SH-SY5Y (cell line): ENCODE data around the gene HLCS.

Source experiments
- GATA2 ChIP-seq: IDR thresholded peaks from 2 replicates; pipeline ENCODE4 v1.6.1; 2011; ENCODE audit warnings: mild to moderate bottlenecking, low read depth, low read length
- GATA3 ChIP-seq: IDR thresholded peaks from 2 replicates; pipeline ENCODE4 v1.6.1; 2011; ENCODE audit warnings: low read depth, mild to moderate bottlenecking, low read length, moderate library complexity

Gene HLCS

DNA sequence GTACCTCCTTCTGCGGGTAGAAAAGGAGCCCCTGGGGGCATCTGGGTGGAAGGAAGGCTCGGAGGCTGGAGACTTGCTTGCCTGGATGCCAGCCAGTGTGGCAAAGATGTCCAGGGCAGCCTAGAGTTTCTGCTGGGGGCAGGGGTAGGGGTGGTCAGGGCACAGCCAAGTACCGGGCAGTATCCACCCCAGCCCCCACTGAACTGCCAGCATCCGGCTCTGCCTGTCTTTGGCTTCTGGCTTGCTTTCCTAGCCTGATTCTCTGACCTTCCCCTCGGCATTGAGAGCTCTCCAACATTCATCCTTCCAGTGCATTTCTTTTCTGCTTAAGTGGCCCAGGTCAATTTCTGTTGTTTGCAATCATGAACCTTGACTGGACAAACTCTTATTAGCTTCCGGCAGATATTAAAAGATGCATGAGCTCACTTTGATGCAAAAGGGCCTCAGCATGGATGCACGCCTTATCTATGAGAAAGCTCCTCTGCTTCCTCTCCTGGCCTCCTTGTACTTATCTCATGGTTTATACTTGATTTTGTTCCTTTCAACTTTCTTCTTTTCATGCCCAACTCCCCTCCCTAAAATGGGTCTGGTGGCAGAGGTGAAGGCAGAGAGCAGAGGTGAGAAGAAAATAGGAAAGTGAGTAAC is 116.9 kb downstream of the HLCS start:
- TF ChIP-seq GATA3 (no peak), GATA2 (no peak)

- TF ChIP-seq GATA3 (no peak), GATA2 (no peak)
These were observed 117.7 kb downstream of the HLCS start for GRCh38 chr21:36848730-36849274.

- no peak for TF ChIP-seq GATA3
- no peak for TF ChIP-seq GATA2
These were observed 119.3 kb downstream of the HLCS start for GRCh38 chr21:36847189-36847588.

GRCh38 chr21:36846631-36847030 is 119.8 kb downstream of the HLCS start:
- TF ChIP-seq GATA3, result no peak

DNA sequence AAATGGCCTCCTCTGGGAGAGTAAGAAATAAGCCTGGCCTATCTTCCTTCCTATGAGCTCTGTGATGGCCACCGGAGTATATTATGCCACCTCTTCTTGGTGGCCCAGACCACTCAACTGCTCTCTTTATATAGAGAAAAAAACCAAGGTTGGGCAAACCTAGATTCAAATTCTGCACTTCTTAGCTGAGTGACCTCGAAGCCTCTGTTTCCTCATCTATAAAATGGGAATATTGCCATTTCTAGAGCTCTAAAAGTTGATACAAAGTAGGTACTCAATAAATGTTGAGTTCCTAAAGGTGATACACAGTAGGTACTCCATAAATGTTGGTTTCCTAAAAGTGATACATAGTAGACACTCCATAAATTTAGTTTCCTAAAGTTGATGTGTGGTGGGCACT is 120.7 kb downstream of the HLCS start:
- TF ChIP-seq GATA2 (no peak), GATA3 (no peak)

- TF ChIP-seq GATA2, result no peak
- no peak for TF ChIP-seq GATA3
These were observed 121.4 kb downstream of the HLCS start for GRCh38 chr21:36845070-36845469.

- TF ChIP-seq GATA2 (no peak), GATA3 (no peak)
These were observed 124.6 kb downstream of the HLCS start for GRCh38 chr21:36841866-36842265.

- TF ChIP-seq GATA3 (no peak), GATA2 (no peak)
These were observed 126.7 kb downstream of the HLCS start for GRCh38 chr21:36839735-36840134.

DNA sequence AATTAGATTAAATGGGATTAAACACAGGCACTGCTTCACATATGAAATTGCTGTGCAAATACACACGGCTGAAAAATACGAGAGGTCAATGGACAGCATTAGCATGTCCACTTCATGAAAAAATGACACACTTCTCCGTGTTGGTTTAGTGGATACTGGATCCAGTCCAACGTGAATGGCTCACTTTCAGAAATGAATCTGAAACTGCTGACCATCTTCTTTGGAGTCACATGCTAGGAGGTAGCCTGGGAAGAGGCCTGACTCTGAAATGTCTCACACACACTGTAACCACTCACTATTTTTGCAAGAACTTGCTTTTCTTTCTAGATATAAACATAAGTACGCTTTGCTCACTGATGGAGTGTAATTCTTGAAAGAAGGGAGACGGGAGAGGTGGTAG is 127.3 kb downstream of the HLCS start:
- TF ChIP-seq GATA3 (no peak), GATA2 (no peak)

- TF ChIP-seq GATA3 (no peak), GATA2 (no peak)
These were observed 131.1 kb downstream of the HLCS start for GRCh38 chr21:36835383-36835795.

DNA sequence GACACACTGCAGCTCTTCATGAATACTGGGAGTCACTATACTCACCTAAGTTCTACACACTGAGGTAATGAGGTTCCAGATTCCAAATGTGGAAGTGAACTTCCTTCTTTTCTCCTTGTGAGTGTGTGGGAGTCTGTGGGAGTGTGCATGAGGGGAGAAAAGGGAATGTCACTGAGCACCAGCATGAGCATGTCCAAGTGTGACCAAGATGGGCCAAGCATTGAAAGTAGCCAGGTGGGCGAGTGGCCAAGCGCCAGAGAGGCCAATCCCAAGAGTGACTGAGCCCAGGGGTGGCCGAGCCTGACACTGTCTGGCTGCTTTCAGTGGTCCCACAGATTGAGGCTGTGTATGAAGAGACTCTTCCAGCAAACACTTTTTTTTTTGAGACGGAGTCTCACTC is 132.3 kb downstream of the HLCS start:
- TF ChIP-seq GATA2, result no peak
- no peak for TF ChIP-seq GATA3

GRCh38 chr21:36830100-36830499 is 136.4 kb downstream of the HLCS start:
- TF ChIP-seq GATA3 (no peak), GATA2 (no peak)

GRCh38 chr21:36828891-36829515 is 137.5 kb downstream of the HLCS start:
- no peak for TF ChIP-seq GATA3
- TF ChIP-seq GATA2, result no peak

DNA sequence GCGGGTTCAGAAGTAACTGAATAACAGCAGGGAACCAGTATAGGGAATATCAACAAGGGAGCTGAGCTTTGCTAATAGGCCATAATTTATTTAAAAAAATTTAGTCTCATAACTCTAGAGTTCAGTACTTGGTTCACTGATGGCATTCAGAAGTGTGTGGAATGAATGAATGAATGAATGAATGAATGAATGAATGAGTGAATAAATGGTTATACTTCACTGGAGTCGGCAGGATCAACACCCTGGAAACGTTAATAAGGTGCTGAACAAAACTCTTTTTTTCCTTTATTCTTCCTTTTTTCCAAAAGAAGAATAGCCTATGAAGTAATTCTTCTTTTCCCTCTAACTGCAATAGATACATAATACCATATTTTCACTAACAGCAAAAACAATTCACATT is 138.3 kb downstream of the HLCS start:
- TF ChIP-seq GATA2 (no peak), GATA3 (no peak)

DNA sequence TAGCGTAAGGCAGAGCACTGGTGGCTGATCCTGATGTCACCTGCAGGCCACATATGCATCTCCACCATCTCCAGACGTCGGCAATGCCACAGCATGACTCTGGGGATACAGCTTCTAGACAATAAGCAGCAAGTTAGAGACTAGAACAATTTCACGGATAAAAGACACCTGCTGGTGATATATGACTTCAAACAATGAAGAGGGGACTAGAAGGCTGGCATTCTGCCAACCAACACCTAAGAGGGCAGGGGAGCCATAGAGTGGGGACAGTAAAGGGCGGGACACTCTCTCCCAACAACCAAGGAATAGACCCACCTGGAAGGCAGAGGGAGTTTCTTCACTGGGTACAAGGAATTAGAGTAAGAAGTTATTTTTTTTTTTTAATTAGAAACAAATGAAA is 140.8 kb downstream of the HLCS start:
- no peak for TF ChIP-seq GATA2
- TF ChIP-seq GATA3, result no peak
